Stimulated activated CD4-positive, alpha-beta T cell treated with anti-CD3 and anti-CD28 coated beads, TNF-alpha, amount 100 ng/mL, for 4 hours (primary cell): ENCODE data around the gene PEMT.

Experiments
- DNase-seq, 3 experiments: peaks; one replicate each; pipeline ENCODE4 v3.0.0-alpha.2; 2020; ENCODE audit warnings: low read depth in 3 of 3

Gene PEMT

DNA sequence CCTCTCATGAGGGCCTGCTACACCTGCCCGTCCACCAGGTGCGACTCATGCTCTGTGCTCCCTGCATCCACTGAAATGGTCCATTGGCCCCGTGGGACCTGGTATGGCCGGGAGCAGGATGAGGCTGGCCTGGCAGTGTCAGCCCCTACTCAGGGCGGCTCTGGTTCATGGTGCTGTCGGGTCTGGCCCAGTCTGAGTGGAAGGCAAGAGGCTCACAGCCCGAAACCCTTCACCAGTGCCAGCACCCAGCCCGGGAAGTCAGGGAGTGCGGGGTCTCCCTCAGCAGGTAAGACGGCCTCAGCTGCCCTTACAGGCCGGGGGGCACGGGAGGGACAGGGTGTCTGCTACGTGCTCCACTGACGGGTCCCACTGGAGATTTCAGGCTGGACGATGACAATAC, 54.8 kb downstream of the PEMT start:
- no peak for DNase-seq

- DNase-seq = no peak
Observed at GRCh38 chr17:17535957-17536356, 55.6 kb downstream of the PEMT start.

DNA sequence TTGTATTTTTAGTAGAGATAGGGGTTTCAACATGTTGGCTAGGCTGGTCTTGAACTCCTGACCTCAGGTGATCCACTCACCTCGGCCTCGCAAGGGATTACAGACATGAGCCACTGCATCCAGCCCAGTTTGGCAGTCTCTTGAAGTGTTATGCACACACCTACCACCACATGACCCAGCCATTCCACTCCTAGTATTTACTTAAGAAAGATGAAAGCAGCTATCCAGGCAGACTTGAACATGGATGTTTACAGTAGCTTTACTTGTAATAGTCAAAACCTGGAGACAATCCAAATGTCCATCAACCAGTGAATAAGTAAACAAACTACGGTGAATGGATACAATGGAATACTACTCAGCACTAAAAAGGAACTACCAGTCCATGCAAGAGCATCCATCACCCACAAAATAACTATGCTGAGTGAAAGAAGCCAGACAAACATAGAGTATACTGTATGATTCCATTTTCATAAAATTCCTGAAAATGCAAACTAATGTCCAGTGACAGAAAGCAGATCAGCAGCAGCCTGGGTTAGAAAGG, 57.5 kb downstream of the PEMT start:
- no peak for DNase-seq

DNA sequence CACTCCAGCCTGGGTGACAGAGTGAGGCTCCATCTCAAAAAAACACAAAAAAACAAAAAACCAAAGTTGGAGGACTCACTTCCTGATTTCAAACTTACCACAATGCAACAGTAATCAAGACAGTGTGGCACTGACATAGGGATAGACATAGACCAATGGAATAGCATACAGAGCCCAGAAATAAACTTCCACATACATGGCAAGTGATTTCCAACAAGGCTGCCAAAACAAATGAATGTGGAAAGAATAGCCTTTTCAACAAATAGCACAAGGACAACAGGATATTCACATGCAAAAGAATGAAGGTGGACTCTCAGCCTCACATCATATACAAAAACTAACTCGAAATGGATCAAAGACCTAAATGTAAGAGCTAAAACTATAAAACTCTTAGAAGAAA, 58.5 kb downstream of the PEMT start:
- no peak for DNase-seq

DNA sequence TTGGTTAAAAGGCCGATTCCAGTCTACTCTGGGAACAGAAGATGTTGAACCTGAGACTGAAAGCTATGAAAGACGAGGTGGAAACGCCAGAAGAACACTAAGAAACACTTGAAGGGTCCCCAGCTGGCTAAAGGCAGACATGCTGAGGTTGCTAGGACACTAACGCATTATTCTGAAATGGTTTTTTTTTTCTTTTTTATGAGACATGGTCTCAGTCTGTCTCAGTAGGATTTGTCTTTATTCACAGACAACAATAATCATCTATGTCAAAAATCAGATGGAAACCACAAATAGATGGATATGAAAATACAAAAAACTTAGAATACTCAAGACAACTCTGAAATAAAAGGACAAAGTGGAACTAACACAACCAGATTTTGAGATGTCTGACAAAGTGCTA, 60.4 kb downstream of the PEMT start:
- DNase-seq = no peak

DNA sequence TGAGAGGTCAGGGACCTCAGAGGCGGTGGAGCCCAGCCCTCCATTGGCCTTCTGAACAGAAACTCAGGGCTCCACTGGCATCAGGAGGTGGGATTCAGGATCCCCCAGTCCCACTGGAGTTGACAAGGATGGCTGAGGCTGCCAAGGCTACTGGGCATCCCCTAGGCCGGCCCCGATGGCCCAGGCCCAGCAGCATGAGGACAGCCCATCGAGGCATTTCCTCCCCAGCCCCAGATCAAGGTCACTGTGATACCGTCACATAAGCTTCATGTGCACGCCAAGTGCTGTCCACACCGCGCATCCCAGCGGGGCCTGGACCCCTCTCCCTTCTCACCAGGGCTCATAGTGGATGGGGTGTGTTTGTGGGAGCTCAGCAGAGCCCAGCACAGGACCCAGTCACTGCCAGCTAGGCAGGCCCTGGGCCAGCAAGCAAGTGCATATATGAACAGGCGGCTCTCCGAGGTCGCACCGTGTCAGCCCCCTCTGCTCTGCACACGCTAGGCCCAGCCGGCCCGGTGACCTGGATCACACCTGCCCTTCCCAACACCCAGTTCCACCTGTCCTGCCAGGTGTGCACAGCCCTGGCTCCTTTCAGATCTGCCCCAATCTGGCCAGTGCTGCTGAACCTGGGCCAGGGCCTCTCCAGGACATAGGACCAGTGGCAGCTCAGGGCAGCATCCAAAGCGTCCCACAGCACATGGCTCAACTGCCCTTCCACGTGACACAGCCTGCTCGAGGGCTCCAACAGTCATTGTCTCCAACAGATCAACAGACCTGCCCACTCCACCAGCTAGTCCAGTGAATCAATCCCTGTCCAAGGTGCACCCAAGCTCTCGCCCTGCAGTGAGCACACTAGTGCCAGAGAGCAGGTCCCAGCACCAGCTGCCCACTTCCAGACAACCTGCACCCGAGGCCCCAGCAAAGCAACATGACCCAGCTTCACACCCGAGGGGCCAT, 62.5 kb downstream of the PEMT start:
- no peak for DNase-seq

GRCh38 chr17:17527956-17528500, 63.5 kb downstream of the PEMT start:
- DNase-seq = no peak

DNA sequence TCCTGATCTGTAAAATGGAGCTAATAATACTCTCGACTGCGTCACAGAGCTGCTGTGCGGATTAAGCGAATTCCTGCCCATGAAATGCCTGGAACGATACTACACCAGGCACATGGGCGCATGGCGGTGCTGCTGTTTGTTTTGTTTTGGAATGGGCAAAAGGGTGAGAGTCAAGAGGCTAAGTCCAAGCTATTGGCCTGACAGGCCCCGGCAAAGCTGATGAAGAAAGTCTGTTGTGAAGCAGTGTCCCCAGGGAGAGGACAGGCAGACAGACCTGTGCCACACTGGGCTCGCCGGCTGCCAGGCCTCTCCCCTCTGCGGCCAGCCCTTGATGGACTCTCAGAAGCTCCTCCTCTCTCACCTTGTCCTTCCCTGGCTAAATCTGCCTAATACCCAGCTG, 64.0 kb downstream of the PEMT start:
- DNase-seq = no peak

DNA sequence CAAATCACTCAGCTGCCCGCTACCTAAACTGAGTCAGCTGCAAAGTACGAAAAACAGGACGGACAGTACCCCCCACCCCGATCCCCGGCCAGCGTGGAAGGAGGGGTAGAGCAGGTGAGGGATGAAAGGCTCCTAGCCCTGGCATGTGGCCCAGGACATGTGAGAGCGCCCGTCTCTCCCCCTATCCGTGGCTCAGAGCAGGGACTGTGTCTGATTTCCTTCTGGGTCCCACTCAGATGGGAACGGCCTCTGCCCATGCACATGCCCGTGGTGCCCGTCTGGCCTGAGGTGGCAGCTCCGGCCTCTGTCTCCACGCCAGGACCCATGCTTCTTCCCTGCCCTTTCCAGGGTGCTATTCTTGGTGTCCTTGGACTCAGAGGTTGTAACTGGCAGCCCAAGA, 65.1 kb downstream of the PEMT start:
- no peak for DNase-seq

DNA sequence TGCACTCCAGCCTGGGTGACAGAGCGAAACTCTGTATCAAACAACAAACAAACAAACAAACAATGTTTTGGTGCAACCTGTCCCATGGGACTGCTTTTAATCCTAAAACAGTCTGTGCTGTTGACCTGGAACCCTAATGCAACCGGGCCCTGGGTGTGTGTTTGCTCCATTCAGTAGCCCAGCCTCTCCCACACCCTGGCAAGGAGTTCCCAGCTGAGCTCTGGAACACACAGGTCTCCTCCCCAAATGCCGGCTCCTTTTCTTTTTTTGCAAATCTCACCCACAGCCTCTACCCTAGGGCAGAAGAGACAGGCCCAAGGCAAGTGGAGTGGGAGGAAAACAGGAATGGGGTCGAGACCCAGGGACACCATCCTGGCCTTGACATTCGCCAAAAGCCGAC, 65.6 kb downstream of the PEMT start:
- DNase-seq = no peak

DNA sequence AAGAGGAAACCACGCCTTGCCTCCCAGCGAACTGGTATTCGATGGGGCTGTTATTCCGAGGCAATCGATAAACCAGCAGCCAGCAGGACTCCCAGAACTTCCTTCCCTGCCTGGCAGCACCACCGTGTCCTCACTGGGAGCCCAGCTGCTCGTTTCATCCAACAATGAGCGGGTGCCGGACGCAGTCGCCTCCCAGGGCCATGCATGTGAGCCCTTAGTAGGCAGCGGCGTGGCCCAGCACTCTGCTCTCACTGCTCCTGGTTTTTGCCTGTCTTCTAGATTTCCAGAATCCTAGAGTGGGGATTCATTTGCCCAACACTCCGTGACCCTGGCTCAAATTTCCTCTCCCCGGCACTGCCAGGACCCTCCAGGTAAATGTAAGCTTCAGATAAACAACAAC, 66.2 kb downstream of the PEMT start:
- DNase-seq = no peak

- DNase-seq = no peak
Observed at GRCh38 chr17:17523731-17524490, 67.6 kb downstream of the PEMT start.

DNA sequence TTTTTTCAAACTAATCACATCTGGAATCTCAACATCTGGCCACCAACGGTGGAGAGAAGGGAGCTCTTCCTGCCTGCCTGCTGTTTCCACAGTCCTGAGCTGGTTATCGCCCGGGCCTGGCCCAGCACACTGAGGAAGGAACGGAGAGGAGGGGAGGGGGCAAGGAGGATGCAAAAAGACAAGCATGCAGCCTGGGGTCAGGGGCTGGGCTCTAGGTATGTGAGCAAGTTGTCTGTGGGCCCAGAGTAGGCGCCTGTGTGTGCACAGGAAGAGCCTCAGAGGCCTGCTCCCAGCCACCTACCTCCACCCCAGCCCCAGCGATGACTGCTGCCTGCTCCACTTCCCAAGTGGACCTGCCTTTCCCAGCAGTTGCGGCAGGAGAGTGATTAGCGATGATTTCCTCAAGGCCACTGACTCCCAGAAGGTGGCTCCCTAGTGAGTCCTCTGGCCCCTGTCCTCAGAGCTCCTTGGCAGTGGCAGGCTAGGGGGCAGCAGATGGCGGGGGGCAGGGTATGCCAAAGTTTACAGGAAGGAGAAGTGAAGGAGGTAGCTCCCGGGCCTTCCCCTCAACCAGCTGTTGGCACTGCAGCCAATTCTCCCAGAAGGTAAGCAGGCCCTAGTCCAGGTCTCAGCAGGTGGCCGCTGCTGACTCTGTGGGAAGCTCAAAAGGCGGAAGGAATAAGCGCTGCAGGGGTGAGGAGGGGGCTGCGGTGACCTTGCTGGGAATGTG, 68.3 kb downstream of the PEMT start:
- no peak for DNase-seq

DNA sequence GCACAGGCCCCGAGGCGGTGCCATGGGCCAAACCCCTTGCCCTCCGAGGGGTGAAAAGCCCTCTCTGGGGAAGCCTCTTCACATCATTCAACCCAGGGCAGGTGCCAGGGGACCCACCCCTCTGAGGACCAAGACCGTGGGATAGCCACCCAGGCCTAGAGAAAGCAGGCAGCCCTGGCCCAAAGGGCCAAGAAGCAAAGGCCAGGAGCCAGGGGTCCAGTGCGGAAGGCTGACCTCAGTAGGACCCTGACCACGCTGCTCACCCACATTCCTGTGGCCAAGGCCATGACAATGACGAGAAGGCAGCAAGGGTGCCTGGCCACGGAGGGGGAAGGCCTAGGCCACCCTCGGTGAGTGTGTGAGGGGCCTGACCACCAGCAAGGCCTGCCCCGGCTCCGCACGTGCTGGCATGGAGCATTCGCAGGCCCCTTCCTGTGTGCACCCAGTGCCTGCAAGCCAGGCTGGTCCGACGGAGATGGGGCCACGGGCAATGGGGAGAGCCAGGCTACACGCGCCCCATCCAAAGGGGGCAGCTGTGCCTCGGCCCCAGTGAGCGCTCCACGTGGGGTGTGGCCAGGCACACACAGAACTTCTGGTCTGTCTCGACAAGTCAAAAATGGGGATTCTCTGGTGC, 70.8 kb downstream of the PEMT start:
- no peak for DNase-seq

DNA sequence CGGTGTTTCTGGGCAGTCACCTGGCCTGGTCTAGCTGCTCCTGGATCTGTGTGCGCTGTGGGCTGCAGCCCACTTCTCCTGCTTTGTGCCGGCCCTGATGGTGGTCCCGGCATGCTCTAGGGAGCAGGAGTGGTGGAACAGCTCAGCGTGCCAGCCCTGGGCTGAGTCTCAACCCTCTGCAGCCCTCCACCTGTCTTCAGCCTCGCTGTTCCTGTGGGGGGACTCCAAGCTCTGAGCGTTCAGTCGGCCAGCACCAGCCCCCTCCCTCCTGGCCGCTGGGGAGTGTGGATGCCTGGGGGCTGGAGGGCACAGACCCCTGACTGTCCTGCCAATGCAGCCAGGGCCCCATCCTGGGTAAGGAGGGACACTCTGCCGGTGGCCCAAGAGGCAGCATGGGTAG, 71.6 kb downstream of the PEMT start:
- no peak for DNase-seq

GRCh38 chr17:17518951-17519350, 72.6 kb downstream of the PEMT start:
- no peak for DNase-seq

GRCh38 chr17:17518014-17518413, 73.5 kb downstream of the PEMT start:
- no peak for DNase-seq

DNA sequence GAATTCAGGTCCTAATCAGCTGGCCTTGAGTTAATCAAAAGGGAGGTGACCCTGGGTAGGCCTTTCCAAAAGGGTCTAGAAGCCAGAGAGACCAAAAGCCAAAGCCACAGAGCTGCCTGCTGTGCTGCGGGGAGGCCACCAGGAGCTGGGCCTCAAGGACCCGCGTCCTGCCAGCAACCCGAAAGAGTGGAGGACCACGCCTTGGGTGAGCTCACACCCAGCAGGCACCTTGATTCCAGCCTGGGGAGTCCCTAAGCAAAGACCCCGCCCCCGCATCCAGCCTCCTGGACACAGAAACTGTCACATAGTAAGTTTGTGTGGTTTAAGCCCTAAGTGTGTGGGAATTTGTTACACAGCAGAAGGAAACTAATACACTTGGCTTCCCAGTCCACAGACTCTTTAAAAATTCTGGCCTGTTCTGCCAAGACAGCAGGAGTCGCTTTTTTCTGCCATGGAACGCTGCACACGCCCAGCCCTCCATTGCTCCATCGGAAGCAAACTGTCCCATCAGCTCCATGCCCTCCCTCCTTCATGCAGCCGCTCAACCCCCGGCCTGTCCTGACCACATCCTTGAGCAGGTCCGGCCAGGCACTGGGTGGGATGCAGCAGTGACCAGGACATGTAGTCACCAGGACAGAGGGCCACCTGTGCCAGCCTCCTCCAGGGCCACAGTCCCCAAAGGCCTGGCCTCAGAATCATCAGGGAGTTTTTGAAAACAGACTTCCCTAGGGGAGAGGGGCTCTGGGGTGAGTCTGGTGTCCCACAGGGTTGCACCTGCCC, 74.4 kb downstream of the PEMT start:
- DNase-seq = no peak

DNA sequence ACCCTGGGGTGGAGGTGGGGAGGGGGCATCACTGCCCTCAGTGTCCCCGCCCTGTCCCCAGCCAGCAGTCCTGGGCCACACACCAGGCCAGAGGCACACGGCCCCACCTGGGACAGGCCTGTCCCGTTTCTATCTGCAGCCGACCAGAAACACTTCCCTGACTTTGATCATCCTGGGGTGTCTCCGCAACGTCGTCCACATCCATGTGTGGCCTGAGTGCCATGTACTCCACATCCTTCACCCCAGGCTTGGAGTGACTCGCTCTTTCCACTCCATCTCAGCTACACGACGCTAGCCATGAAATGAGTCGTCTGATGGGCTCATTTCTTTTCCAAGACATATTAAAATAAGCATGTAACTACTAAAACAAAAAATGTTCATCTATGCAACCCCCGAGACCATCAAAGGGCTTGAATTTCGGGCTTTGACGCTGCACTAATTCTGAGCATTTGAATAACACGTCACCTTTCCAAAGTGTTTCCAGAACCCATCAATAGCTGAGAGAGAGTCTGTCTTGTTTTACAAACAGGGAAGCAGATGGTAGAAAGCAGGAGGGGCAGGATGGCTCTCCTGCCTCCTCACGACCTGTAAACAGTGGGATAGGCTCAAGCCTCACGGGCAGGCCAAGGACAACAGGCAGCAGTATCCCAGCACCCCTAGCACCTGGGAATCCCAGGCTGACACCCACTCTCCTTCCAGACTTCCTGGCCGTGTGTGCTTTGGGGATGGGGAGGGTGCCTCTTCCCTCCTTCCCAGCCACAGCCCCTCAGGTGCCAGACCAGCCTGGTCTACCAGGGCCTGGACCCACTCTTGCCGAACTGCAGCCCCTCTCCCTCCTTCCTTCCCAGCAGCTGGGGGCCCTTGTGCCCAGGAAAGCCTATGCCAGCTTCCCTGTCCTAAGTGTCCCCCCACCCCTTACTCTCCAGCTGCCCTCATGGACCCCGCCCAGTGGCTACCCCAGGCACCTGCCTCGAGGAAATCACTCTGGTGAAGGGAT, 75.3 kb downstream of the PEMT start:
- no peak for DNase-seq
